Prostate gland (tissue), 2 donors: ENCODE data around the gene KRTAP10-5. TPM values are rescaled to one million over a fixed set of nuclear protein-coding genes. Genes with fewer than 3 reads are reported as not detected.

Experiments
- DNase-seq: peaks from one replicate; pipeline ENCODE4 v3.0.0-alpha.2; 2019; ENCODE audit warnings: low spot score
- H3K27ac ChIP-seq, 2 donors: fragments of 200-600 bp; sonication (generic); 2 replicates each; pipeline ENCODE4 v1.5.1; 2017 to 2019
- H3K27me3 ChIP-seq: fragments of 200-600 bp; sonication (generic); replicated peaks from 2 replicates; pipeline ENCODE4 v1.5.1; 2019; ENCODE audit not compliant: insufficient read depth
- H3K36me3 ChIP-seq, 2 donors: fragments of 200-600 bp; sonication (generic); 1 replicate in 1 of 2; 2 replicates in 1 of 2; pipeline versions ENCODE4 v1.5.1 to v1.8.1; 2017 to 2019
- H3K4me1 ChIP-seq: fragments of 200-600 bp; sonication (generic); replicated peaks from 2 replicates; pipeline ENCODE4 v1.5.1; 2019
- H3K4me3 ChIP-seq, 2 donors: fragments of 200-600 bp; sonication (generic); 2 replicates each; pipeline ENCODE4 v1.5.1; 2017 to 2019
- H3K9me3 ChIP-seq: fragments of 200-600 bp; sonication (generic); 2 replicates; pipeline ENCODE4 v1.5.1; 2017
- CTCF ChIP-seq, 4 experiments: fragments of 200-600 bp in 2 of 4; fragments of 450-650 bp in 2 of 4; sonication (generic) in 2 of 4; IDR thresholded peaks; 1 replicate in 3 of 4; 2 replicates in 1 of 4; pipeline ENCODE4 v1.5.1; 2016 to 2019; ENCODE audit warnings: antibody characterized with exemption in 4 of 4, mild to moderate bottlenecking in 2 of 4, moderate library complexity in 2 of 4
- POLR2A ChIP-seq: fragments of 450-650 bp; IDR thresholded peaks from one replicate; pipeline ENCODE4 v1.6.1; 2016; ENCODE audit warnings: antibody characterized with exemption, mild to moderate bottlenecking
- POLR2AphosphoS5 ChIP-seq: sonication (generic); formaldehyde crosslinking; IDR thresholded peaks from one replicate; pipeline ENCODE4 v1.6.1; 2017; ENCODE audit warnings: antibody characterized with exemption
- WGBS: methylation state at CpG from one replicate; pipeline ENCODE4 v1.1.5; 2018; 5-methylcytosine and 5-hydroxymethylcytosine counted together
- intact Hi-C: fragments of 100-400 bp; cut with DNase I; formaldehyde crosslinking; loops from one replicate; pipeline ENCODE4 v1.14.2; 2022
- total RNA-seq, 2 donors: library from RNA; depleted of rRNA; stranded (reverse); fragments of >200 nt; gene quantifications; one replicate each; pipeline ENCODE4 v1.1.0, GENCODE V29; 2016

Gene KRTAP10-5
- total RNA-seq, 2 donors from 2014 or later, result not detected

GRCh38 chr21:44547656-44548331, 32.6 kb downstream of the KRTAP10-5 start:
- DNase-seq, result no peak
- TF ChIP-seq CTCF (IDR thresholded peaks at IDR 0.05) (no peak), POLR2AphosphoS5 (no peak), POLR2A (no peak)
- Histone ChIP-seq H3K27me3 (no peaks in the 10 kb centered on the region), H3K9me3 (no peaks in the 10 kb centered on the region), H3K27ac (no peak overlapping the region), H3K4me1 (no peaks in the 10 kb centered on the region), H3K36me3 (no peaks in the 10 kb centered on the region), H3K4me3 (no peak overlapping the region)
- 66% methylated on average over 5 of the region's 5 CpGs for WGBS
- intact Hi-C loops, result no loop called here

GRCh38 chr21:44544566-44544965, 35.8 kb downstream of the KRTAP10-5 start:
- Histone ChIP-seq H3K4me3 (no peak overlapping the region), H3K27me3 (no peaks in the 10 kb centered on the region), H3K9me3 (no peaks in the 10 kb centered on the region), H3K4me1 (no peaks in the 10 kb centered on the region), H3K36me3 (no peaks in the 10 kb centered on the region), H3K27ac (no peak overlapping the region)
- TF ChIP-seq POLR2AphosphoS5 (no peak), CTCF (IDR thresholded peaks at IDR 0.05) (no peak), POLR2A (no peak)
- intact Hi-C loops, result no loop called here
- no peak for DNase-seq
- WGBS, result 83% methylated on average over 3 of the region's 3 CpGs

- 88% methylated on average over 1 of the region's 1 CpG for WGBS
- TF ChIP-seq POLR2A, result no peak
- no peak for TF ChIP-seq CTCF (IDR thresholded peaks at IDR 0.05)
- no peak for DNase-seq
- Histone ChIP-seq H3K9me3 (no peaks in the 10 kb centered on the region), H3K4me1 (no peaks in the 10 kb centered on the region), H3K36me3 (no peaks in the 10 kb centered on the region), H3K27ac (no peak overlapping the region), H3K4me3 (no peak overlapping the region), H3K27me3 (peaks cover 3% of the 10 kb centered on the region)
- intact Hi-C loops, result no loop called here
These were observed 37.7 kb downstream of the KRTAP10-5 start for GRCh38 chr21:44542716-44543115.

GRCh38 chr21:44540741-44541288, 39.6 kb downstream of the KRTAP10-5 start:
- Histone ChIP-seq H3K4me1 (no peaks in the 10 kb centered on the region), H3K27me3 (peaks cover 3% of the 10 kb centered on the region), H3K9me3 (no peaks in the 10 kb centered on the region), H3K36me3 (no peaks in the 10 kb centered on the region), H3K27ac (no peak overlapping the region), H3K4me3 (no peak overlapping the region)
- WGBS, result 84% methylated on average over 11 of the region's 11 CpGs
- TF ChIP-seq POLR2AphosphoS5 (no peak), POLR2A (no peak), CTCF (IDR thresholded peaks at IDR 0.05) (no peak)
- intact Hi-C loops, result no loop called here
- DNase-seq, result no peak
